HG03342 (cell line): ENCODE data around the gene EXOSC7.
"Not testable (repeated sequence)": the region's sequence is repeated elsewhere in the genome, so short reads cannot be mapped to it uniquely, and the experiment has no call there.

ENCODE experiments used
- ATAC-seq: cut with Tn5 transposase; IDR thresholded peaks from one replicate; pipeline ENCODE4 v1.9.1; 2021; ENCODE audit warnings: mild to moderate bottlenecking, moderate library complexity; ENCODE audit not compliant: unreplicated experiment

EXOSC7 gene

GRCh38 chr3:45053805-45054195 is 77.8 kb downstream of the EXOSC7 start:
- ATAC-seq = not testable (repeated sequence)

DNA sequence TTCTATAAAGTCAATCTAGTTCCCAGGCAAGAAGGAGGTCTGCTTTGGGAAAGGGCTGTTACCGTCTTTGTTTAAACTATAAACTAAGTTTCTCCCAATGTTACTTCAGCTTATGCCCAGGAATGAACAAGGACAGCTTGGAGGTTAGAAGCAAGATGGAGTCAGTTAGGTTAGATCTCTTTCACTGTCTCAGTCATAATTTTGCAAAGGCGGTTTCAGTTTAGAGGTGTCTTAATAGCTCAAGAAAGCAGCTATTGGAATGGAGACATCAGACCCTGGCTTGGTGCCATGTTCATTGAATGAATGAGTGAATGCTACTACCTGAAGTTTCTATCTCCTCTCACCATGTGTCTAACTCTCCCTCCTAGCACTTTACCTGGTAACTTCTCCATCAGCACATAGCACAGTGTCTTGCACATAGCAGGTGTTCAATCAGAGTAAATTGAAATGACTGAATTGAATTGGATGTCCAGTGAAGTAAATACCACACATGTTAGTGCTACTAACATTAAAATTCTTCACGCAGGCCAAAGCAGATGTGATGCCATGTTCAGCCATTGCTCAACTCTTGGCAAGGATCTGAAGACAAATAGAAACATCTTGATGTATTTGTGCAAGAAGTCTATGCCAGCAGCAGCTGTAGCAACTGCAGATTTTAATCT is 78.3 kb downstream of the EXOSC7 start:
- no peak for ATAC-seq

GRCh38 chr3:45055032-45055410 is 79.0 kb downstream of the EXOSC7 start:
- no peak for ATAC-seq

DNA sequence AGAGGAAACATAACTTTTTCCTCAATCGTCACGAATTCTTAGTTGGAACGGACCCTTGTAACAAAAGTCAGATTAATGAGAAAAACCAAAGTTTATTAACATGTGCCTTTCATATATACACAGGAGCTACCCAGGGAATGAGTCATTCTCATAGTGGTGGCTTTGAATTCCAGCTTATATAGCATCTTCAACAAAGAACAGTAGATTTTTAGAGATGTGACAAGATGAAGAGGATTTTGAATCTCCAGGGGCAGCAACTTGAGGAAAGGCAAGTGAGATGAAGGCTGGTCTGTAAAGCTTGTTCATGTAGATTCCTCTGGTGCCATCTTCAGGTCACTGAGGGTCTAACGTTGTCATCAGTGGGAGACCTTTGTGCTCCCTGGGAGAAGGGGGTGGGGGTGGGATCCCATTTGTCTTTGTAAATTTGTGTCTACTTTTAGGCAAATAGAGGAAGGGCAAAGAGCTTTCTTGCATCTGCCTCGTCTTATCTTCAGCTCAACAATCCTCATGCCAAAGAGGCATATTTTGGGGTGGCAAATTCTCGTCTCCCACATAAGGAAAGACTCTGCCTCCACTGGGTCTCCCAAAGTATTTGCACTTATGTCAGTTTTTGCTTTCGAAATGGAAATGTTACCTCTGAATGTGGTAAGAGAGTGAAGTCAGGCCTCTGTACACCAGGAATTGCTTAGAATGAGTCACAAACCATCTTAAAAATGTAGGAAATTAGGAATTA is 79.5 kb downstream of the EXOSC7 start:
- no peak for ATAC-seq

DNA sequence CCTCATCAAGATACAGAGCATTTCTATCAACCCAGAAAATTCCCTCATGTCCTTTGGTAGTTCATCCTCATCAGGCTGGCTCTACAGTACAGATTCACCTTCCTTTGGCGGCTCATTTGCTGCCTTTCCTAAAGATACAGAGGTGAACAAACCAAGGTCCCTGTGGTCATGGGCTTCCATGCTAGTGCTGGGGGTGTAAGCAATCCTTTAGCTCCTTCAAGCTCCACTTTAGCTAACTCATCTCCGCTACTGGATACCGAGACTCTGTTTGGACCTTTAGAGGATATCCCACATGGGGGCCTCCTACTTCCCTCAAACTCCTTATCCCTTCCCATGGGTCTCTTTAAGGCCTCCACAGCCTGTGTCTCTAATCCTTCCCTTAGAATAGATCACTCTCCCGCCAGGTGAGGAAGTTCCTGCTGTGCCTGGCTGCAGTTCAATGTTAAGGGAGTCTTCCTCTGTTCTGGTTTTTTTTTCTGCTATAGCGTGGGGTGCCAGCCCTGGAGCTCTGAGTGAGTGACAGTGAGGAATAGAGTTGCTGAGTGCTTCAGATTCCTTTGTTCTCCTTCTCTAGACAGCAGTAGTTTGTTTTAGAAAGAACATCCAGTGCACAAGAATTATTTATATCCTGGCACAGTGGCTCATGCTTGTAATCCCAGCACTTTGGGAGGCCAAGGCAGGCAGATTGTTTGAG is 80.7 kb downstream of the EXOSC7 start:
- no peak for ATAC-seq

- no peak for ATAC-seq
Measured at GRCh38 chr3:45057557-45057956, 81.5 kb downstream of the EXOSC7 start.

GRCh38 chr3:45059132-45059531 is 83.1 kb downstream of the EXOSC7 start:
- no peak for ATAC-seq

GRCh38 chr3:45060165-45060892 is 84.3 kb downstream of the EXOSC7 start:
- no peak for ATAC-seq
